ENCODE measurements around the gene GLG1. TPM values are rescaled to one million over a fixed set of nuclear protein-coding genes. Genes with fewer than 3 reads are reported as not detected.

Gene GLG1
- total RNA-seq, 1 donor from 2014 or later = 72.1 TPM

DNA sequence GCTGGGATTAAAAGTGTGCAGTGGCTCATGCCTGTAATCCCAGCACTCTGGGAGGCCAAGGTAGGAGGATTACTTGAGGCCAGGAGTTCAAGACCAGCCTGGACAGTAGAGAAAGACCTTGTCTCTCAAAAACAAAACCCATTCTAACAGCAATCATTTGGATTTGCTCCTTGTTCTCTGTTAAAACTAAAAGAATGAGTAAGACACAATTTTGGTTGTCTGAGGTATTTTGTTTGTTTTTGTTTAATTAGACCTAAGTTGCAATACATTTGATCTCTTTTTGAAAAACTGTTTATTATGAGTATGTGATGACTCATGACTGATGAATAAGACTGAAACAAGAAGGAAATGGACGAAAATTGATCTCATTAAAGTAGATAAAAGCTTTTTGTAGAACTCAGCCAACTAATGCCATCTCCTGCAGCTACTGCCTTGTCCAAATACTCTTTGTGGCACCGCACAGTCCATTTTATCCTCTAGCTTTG, 29.0 kb downstream of the GLG1 start:
- DNase-seq (ENCODE audit: low read depth) = no peak
- TF ChIP-seq, protein P1, sequence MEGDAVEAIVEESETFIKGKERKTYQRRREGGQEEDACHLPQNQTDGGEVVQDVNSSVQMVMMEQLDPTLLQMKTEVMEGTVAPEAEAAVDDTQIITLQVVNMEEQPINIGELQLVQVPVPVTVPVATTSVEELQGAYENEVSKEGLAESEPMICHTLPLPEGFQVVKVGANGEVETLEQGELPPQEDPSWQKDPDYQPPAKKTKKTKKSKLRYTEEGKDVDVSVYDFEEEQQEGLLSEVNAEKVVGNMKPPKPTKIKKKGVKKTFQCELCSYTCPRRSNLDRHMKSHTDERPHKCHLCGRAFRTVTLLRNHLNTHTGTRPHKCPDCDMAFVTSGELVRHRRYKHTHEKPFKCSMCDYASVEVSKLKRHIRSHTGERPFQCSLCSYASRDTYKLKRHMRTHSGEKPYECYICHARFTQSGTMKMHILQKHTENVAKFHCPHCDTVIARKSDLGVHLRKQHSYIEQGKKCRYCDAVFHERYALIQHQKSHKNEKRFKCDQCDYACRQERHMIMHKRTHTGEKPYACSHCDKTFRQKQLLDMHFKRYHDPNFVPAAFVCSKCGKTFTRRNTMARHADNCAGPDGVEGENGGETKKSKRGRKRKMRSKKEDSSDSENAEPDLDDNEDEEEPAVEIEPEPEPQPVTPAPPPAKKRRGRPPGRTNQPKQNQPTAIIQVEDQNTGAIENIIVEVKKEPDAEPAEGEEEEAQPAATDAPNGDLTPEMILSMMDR (conservative IDR thresholded peaks at IDR 0.05; ENCODE audit: low read depth, low read length) = no peak
- no peak overlapping the region for H3K4me3 ChIP-seq (ENCODE audit: low read depth, low read length)

DNA sequence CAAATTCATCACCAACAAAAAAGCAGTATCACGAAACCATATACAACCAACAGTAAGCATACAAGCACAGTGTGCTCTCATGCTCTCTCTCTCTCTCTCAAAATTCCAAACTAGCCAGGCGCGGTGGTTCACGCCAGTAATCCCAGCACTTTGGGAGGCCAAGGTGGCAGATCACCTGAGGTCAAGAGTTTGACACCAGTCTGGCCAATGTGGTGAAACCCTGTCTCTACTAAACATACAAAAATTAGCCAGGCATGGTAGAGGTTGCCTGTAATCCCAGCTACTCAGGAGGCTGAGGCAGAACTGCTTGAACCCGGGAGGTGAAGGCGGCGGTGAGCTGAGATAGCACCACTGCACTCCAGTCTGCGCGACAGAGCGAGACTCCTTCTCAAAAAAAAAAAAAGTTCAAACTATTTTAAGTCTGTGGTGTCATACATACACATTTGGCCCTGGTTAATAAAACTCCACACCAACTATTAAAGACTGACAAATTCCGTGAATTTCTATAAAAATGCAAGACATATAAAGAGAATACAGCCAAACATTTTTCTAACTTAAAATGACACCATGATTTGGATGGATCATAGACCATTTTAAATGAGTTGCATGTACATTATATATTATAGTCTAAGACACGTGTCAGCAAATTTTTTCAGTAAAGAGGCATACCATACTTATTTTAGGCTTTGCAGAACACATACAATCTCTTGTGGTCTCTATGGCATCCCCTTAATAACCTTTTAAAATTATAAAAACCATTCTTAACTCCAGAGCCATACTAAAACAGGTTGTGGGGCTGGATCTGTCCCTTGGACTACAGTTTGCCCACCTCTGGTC, 30.9 kb downstream of the GLG1 start:
- TF ChIP-seq, protein P1 (conservative IDR thresholded peaks at IDR 0.05; ENCODE audit: low read depth, low read length) = no peak
- DNase-seq (ENCODE audit: low read depth) = no peak
- no peak overlapping the region for H3K4me3 ChIP-seq (ENCODE audit: low read depth, low read length)

DNA sequence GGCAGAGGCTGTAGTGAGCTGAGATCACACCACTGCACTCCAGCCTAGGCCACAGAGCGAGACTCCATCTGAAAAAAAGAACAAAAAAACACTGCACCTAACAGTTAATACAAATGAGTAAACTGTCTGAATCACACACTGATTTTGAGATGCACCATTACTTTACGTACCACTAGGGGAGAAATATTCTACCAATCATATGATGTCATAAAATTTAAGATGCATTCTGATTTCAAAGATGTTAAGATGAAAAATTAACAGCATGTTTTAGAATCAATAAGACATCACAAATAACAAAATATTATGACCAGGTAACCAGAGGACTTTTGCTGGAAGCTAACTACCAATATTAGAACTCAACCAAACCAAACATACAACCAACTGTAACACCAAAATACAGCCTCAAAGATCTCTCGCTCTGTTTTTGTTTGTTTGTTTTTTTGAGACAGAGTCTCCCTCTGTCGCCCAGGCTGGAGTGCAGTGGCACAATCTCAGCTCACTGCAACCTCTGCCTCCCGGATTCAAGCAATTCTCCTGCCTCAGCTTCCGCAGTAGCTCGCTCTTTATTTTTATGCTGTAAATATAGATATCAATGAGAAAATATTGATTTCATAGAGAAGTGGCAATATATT, 31.6 kb downstream of the GLG1 start:
- H3K4me3 ChIP-seq (ENCODE audit: low read depth, low read length) = no peak overlapping the region
- TF ChIP-seq, protein P1 (conservative IDR thresholded peaks at IDR 0.05; ENCODE audit: low read depth, low read length) = no peak
- no peak for DNase-seq (ENCODE audit: low read depth)

DNA sequence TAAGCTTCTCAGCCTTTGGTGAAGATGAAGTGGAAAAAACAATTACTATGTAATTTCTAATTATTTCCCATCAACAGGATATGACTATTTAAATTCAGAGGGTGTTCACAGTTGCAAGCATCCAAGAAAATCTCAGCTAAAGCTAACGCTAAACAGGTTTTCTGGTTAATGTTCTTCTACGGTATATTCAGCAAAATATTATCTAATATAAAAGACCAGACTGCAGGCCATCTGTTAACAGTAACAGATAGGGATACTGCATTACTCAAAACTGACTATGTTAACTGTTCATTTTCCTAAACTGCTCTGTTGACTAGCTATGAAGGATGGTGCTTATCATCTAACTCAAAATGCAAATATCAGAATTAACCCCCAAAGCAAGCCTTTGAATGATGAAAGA, 32.8 kb downstream of the GLG1 start:
- no peak for DNase-seq (ENCODE audit: low read depth)
- H3K4me3 ChIP-seq (ENCODE audit: low read depth, low read length) = no peak overlapping the region
- TF ChIP-seq, protein P1 (conservative IDR thresholded peaks at IDR 0.05; ENCODE audit: low read depth, low read length) = no peak

DNA sequence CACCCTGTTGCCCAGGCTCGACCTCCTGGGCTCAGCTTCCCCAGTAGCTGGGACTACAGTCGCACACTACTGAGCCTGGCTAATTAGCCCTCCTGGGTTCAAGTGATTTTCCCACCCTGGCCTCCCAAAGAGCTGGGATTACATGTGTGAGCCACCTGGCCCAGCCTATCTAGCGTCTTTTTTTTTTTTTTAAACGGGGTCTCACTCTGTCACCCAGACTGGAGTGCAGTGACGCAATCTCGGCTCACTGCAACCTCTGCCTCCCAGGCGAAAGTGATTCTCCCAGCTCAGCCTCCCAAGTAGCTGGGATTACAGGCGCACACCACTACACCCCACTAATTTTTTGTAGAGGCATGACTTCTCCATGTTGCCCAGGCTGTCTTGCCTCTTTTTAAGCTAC, 33.3 kb downstream of the GLG1 start:
- TF ChIP-seq, protein P1 (conservative IDR thresholded peaks at IDR 0.05; ENCODE audit: low read depth, low read length) = no peak
- no peak for DNase-seq (ENCODE audit: low read depth)
- no peak overlapping the region for H3K4me3 ChIP-seq (ENCODE audit: low read depth, low read length)

DNA sequence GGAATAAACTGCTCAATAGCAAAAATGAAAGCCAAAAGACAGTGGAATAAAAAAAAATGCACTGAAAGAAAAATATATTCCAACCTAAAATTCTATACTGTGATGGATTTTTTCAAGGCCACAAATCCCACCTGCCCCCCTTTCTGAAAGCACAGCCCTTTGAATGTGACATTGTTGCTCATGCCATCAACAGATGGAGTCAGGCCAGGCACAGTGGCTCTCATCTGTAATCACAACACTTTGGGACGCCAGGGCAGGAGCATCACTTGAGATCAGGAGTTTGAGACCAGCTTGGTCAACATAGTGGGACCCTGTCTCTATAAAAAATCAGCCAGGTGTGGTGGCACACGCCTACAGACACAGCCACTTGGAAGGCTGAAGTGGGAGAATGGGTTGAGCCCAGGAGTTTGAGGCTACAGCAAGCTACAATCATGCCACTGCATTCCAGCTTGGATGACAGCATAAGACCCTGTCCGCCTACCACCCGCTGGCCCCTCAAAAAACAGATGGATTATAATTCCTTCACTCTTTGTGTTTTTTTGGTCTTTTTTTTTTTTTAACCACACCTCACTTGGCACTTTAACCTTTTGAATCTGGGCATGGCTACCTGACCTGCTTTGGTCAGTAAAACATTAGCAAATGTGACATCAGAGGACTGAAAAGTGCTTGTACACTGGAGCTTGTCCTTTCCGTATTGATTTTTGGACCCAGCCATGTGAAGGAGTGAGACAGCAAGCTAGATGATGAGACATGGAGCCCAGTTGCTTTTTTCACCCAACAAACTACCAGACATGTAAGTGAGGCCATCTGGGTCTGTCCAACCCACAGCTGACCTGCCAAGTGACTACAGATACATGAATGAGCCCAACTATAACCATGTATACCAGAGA, 36.3 kb downstream of the GLG1 start:
- H3K4me3 ChIP-seq (ENCODE audit: low read depth, low read length) = no peak overlapping the region
- peak; percentile 42 for DNase-seq (ENCODE audit: low read depth)
- TF ChIP-seq, protein P1 (conservative IDR thresholded peaks at IDR 0.05; ENCODE audit: low read depth, low read length) = no peak
